AG08396 (cell line): Measurements from ENCODE around the gene DPH1.

ENCODE experiments used
- DNase-seq: peaks from one replicate; pipeline ENCODE4 v3.0.0; 2012; ENCODE audit warnings: low spot score, mixed read lengths

DPH1 gene

GRCh38 chr17:2027528-2028233 lies 2.3 kb upstream of the DPH1 start:
- no peak for DNase-seq

GRCh38 chr17:2028234-2028614 lies 1.7 kb upstream of the DPH1 start:
- no peak for DNase-seq

- DNase-seq = no peak
Observed at GRCh38 chr17:2028737-2029136, 1.2 kb upstream of the DPH1 start.

- no peak for DNase-seq
Observed at GRCh38 chr17:2030779-2031163, 818 bp downstream of the DPH1 start.

- no peak for DNase-seq
Observed at GRCh38 chr17:2033153-2033552, 3.2 kb downstream of the DPH1 start.

GRCh38 chr17:2034157-2034556 lies 4.2 kb downstream of the DPH1 start:
- DNase-seq = no peak

- peak; percentile 52 for DNase-seq
Observed at GRCh38 chr17:2034806-2035540, 5.0 kb downstream of the DPH1 start.

- DNase-seq = no peak
Observed at GRCh38 chr17:2035541-2036488, 5.9 kb downstream of the DPH1 start.

- DNase-seq = no peak
Observed at GRCh38 chr17:2037155-2037554, 7.2 kb downstream of the DPH1 start.

- no peak for DNase-seq
Observed at GRCh38 chr17:2040219-2040827, 10.4 kb downstream of the DPH1 start.

GRCh38 chr17:2040942-2041560 lies 11.1 kb downstream of the DPH1 start:
- DNase-seq = no peak

GRCh38 chr17:2041561-2042389 lies 11.8 kb downstream of the DPH1 start, which contains the start of gene OVCA2:
TSS of gene OVCA2 (plus strand) at chr17:2042022. CDS start at chr17:2042048, 26 bp downstream.
- peak; percentile 97 for DNase-seq

GRCh38 chr17:2042390-2042847 lies 12.5 kb downstream of the DPH1 start:
- DNase-seq = no peak

- no peak for DNase-seq
Observed at GRCh38 chr17:2042933-2043332, 13.0 kb downstream of the DPH1 start.

- peak; percentile 86 for DNase-seq
Observed at GRCh38 chr17:2043785-2044184, 13.8 kb downstream of the DPH1 start.

- no peak for DNase-seq
Observed at GRCh38 chr17:2044263-2044894, 14.4 kb downstream of the DPH1 start.

GRCh38 chr17:2047590-2047989 lies 17.6 kb downstream of the DPH1 start:
- DNase-seq = no peak

- DNase-seq = no peak
Observed at GRCh38 chr17:2048805-2049204, 18.9 kb downstream of the DPH1 start.

GRCh38 chr17:2049333-2050299 lies 19.7 kb downstream of the DPH1 start:
- DNase-seq = peak; percentile 94
